Measurements from ENCODE around the gene BPIFA1.

The BPIFA1 gene

DNA sequence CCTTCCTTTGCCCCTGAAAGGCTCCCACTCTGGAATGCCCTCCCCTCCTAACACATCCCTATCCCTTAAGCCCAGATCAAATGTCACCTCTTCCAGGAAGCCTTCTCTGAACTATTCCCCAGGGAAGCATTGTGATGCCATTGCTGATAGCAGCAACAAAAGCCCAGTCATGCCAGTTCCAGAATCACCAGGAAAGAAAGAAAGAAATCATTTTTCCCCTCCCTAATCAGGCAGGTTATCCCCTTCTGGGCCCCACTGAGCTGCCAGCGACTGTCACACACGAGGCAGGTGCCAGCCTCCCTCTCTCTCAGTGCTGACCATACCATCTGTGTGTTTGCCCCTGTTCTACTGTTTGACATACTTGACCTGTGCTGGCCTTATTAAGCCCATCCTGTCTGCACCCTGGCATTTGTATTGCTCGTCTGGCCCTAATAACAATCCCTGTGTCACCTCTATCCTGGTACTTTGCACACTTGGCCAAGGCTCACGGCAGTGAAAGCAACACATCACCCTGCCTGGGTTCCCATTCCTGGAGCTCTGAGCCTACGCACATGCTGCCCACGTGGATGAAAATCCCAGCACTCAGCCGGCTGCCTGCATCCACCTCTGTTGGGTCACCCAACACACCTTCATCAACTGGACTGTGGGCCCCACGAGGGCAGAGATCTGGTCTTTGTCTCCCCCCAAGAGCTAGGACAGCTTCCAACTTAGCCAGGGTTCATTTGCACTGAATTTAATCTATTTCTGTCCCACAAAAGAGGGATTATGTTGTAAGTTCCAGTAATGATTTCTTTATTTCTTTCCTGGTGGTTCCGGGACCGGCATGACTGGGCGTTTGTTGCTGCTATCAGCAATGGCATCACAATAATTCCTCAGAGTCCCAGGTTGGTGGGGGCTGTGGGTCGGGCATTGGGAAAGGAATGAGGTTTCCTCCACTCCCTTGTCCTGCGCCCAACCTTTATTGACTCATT lies 42.0 kb downstream of the BPIFA1 start:
- no peak for DNase-seq

DNA sequence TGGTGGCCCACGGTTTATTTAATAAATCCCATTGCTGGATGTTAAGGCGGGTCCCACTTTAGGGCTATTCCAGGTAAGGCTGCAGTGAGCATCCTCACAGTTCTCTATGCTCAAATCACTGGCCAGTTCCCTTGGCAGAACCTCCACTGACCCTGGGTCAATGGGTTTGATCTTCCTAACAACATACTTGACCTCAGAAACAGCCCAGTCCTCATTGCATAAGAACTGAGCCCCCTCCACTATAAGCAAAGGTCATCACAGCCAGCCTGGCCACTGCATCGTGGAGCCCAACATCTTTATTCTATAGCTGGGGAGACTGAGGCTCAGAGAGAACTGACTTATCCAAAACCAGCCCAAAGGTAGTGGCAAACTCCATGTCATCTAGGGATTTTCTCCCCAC lies 42.9 kb downstream of the BPIFA1 start:
- DNase-seq: no peak

DNA sequence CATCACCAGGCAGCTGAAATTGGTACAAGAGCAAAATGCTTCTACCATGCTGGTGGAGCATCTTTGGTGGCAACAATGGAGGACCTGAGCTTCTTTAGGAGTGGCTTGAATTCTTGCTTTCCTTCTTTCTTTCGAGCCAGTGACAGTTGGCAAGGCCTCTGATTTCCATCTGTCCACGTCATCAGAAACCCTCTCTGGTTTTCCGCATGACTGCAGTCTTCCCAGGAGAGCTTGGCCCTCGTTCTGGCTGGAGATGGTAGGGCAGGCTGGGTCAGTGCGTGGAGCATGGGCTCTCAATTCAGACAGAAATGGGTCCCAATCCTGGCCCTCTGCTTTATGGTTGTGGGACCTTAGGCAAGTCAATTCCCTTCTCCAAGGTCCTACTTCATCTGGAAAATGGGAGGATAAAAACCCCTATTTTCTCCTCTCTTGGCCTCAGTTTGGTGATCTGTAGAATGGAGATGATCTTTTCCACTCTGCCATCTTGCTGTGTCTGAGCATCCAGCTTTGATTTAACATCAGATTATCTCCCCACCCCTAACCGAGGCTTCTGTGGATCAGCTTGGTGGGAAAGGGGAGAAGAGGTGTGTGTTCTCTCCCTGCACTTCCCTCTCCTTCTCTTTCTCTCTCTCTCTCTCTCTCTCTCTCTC lies 43.6 kb downstream of the BPIFA1 start:
- no peak for DNase-seq

DNA sequence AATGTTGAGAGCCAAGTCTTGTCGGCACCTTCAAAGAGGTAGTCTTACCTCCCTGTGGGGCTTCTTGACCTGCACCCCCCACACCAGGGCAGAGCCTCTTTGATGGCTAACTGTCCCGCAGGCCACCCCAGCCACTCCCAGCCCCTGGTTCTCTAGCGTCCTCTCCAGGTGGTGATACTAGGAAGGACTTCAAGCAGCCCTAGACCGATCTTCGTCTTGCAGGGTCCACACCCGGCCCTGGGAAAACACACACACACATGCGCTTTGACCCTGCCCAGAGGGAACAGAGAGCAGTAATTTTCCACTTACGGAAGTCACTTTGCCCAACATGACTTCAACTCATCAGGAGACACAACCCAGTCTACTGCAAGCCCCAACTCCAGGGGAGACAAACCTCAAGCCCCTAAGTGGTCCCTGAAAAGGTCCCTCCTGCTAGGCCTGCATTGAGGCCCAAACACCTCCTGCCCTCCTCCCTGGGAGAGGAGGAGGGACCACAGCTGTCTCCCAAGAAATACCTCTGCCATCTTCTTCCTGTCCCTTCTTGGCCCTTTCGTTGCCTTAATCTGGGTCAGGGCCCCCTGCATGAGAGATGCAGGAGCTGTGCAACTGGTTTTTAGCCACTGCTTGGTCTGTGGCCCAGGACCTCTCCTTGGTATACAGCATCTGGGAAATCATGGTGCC lies 44.3 kb downstream of the BPIFA1 start:
- no peak for DNase-seq

DNA sequence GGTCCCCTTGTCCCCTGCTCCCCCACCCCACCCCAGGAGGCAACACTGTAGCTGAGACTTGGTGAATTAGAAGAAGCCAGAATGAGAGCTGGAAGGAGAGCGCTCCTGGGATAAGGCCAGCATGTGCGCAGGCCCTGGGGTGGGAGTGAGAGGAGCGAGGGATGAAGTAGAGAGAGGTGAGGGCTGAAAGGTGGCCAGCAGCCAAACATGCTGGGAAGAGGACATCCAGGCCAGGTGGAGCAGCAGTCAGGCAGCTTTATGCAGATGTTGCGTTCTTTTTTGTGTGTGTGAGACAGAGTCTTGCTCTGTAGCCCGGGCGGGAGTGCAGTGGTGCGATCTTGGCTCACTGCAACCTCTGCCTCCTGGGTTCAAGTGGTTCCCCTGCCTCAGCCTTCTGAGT lies 45.0 kb downstream of the BPIFA1 start:
- DNase-seq: no peak

DNA sequence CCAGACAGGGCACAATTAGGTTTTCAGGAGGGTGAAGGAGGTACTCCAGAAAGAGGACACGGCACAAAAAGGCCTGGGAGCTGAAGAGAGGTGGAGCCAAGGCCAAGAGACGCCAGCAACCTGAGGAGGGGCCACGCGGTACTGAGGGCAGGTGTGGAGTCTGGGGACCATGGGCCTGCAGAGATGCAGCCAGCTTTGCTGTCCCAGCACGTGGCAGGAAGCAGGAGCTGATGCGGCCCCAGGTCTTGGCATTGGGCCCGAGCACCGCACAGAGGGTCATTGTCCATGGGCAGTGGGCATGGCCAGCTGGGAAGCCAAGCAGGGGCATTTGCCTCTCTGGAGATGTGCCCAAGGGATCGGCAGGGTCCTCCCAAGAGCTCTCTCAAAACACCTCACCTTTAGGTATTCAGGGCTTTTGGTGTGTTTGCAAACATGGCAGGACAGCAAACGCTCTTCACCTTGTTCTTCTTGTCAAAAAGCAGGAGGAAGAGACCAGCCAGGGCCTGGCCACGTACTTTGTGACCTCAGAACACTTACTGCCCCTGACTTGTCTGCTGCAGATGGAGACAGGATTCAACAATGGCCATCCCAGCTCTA lies 45.9 kb downstream of the BPIFA1 start:
- peak in 43 of 56 donors; percentile 5 to 83 (median 40) for DNase-seq

DNA sequence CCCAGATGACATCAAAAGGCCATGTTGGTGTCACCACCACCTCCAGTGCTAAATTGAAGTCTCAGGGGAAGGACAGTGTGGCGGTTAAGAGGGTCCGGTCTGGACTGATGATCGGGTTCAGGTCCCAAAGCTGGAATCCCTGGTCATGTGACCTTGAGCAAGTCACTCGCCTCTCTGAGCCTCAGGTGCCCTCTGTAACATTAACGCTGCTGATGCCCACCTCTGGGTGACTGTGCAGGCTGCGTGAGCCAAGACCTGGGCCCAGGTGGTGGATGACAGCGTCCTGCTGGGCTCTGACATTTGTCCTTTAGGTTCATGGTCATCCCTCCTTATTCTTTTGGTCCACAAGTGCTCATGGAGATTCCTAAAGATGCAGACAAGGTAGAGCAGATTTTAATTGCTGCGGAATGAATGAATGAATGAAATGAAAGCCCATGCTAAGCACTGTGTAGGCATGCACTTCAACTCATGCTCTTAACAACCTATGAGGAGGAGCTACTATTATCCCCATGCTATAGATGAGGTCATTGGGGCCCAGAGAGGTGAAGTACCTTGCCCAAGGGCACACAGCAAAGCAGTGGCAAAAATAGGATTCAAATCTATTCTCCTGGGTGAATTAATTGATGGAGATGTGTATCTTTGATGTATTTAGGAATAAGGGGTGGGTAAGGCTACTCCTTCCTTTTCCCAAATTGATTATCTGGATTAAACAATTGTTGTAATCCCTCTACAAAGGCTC lies 46.6 kb downstream of the BPIFA1 start:
- DNase-seq: no peak

DNA sequence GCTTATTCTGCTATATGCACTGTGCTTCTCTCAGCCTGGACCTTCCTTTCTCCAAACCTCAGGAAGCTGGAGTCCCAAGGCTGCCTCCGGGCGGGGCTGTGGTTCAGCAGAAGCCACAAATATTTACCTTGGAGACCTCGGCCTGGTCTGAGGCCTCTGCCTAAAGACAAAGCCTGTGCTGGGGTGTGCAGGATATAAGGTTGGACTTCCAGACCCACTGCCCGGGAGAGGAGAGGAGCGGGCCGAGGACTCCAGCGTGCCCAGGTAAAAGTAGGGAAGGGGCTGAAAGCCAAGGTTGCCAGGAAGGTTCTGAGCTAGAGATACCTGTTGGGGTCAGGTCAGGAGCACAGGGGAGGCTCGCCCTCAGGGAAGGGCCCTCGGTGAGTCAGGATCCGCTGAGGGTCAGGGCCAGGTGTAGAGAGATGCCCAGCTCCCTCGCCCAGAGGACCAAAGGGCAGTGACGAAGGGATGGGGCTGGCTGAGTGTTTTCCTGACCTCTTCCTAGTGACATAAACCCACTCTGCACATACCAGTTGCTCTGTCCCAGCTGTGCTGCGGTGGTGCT lies 47.3 kb downstream of the BPIFA1 start, which contains the start of gene BPIFB1:
BPIFB1 (plus strand) TSS at position 224 of the 565 bp plus-strand sequence. CDS start 2,860 bp downstream, outside the sequence.
- no peak for DNase-seq

DNA sequence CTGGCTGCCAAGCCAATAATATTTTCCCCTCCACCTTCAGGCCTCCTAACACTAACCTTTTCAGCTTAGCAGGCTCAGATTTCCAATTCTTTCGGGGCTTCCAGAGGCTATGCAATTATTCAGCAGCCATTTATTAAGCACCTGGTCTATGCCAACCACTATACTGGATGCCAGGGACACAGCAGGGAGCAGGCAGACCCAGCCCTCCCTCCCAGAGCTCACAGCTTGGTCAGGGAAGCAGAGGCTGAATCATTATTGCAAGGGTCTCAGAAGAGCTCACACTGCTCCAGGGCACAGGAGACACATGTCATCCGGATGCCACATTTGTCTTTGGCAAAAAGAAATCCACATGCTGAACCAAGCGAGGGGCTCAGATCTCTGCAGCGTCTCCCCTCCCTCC lies 48.5 kb downstream of the BPIFA1 start:
- DNase-seq: no peak

DNA sequence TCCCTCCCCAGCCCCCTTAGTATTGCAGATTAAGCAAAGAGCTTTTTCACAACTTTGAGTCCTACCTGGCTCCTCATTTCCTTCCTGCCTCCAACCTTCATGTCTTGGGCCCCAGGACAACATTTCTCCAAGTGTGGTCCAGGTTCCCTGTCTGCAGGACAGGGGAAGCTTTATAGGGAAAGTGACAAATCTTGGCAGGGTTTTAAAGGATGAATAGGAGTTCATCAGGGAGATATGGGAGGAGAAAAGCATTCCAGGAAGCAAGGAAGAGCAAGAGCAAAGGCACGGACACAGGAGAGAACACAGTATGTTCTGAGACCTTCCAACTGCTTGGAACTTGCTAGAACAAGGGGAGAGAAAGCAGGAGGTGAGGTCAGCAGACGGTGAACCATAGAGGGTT lies 49.1 kb downstream of the BPIFA1 start:
- no peak for DNase-seq

DNA sequence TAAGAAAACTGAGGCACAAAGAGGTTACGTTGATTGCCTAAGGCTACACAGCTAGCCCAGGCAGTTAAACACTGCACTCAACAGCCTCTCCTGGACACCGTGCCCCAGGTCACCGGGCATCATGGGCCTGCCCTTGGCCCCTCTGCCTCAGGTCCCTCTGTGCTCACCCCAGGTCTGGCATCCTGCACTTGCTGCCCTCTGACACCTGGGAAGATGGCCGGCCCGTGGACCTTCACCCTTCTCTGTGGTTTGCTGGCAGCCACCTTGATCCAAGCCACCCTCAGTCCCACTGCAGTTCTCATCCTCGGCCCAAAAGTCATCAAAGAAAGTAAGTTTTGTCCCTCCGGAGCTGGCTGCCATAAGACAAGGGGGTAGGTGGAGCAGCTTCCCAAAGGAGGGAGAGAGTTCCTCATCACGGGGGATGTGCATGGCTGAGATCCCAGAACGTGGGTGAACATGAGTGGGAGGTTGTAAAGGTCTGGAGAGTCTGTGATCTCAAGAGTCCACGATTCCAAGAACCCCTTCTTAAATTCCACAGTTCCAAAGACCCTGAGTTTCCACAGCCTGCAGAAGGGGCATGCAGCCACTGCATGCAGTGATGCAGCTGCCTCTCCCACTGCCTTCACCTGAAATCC lies 50.2 kb downstream of the BPIFA1 start:
- DNase-seq: no peak

DNA sequence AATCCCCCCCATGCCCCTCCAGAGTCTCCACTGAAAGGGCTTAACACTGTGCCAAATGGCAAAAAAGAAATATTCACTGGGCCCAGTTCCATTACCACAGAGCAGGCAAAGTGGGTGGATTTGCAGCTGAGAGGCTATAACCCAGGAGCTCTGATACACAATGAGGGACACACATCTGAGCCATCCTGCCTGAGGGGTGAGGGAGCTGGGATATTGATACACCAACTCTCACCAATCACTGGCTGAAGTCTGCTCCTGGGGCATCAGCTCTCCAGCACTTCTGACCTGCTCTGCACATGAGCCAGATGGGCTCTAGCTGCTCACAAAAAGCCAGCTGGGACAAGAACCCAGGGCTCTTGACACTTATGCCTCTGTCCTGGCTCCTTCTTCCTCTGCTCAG lies 52.1 kb downstream of the BPIFA1 start:
- no peak for DNase-seq

DNA sequence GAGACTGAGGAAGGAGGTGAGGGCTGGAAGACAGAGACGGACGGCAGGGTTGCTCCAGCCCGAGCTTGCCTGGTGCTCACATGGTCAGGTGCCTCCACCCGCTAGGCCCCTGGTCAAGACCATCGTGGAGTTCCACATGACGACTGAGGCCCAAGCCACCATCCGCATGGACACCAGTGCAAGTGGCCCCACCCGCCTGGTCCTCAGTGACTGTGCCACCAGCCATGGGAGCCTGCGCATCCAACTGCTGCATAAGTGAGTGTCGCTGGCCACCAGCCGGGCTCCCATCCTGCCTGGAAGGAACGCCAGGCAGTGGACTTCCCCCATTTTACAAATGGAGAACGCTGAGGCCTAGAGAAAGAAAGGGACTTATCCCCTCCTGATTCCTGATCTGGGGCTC lies 55.1 kb downstream of the BPIFA1 start:
- DNase-seq: no peak

DNA sequence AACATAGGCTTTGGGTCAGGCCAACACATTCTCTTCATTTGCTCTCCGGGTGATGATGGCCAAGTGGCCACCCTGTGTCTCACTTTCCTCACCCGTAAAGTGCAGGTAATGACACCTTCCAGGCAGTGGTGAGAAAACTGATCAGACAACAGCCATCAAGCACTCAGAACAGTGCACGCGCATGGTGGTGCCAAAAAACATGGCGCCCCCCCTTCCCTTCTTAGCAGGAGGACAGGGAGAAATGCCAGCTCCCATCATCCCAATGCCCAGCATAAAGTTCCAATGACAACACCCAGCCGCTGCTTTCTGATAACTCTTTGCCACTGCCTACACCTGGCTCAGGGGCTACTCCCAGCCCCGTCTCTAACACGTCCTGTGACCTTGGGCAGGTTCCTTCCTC lies 55.6 kb downstream of the BPIFA1 start:
- no peak for DNase-seq

DNA sequence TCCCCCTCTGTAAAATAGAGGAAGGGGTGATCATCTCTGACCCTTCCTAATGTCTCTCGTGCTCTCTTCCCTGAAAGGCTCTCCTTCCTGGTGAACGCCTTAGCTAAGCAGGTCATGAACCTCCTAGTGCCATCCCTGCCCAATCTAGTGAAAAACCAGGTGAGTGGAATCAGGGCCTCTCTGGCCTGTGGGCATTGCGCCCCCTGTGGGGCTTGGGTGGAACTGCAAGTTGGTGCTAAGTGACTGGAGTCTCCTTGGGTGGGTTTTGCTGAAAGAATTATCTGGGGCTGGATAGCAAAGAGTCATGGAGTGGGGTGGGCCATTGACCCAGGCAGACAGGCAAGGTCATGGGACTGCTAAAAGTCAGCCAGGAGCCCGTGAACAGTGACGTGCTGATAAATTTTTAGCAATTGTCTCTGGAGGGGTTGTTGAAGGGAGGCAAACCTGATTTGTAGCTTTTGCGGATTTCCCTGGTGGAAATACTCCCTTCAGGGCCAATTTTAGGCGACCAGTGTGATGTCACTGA lies 56.1 kb downstream of the BPIFA1 start:
- DNase-seq: peak in 30 of 56 donors; percentile 3 to 71 (median 20)
